Erythroblast (primary cell): ENCODE results near the gene ARHGAP26.

Source experiments
- GATA1 ChIP-seq: IDR thresholded peaks from 2 replicates; pipeline ENCODE4 v1.6.1; 2011; ENCODE audit warnings: low read depth, mild to moderate bottlenecking, control low read depth, low read length, moderate library complexity
- POLR2A ChIP-seq: IDR thresholded peaks from 2 replicates; pipeline ENCODE4 v1.6.1; 2011; ENCODE audit warnings: mild to moderate bottlenecking, low read length

DNA sequence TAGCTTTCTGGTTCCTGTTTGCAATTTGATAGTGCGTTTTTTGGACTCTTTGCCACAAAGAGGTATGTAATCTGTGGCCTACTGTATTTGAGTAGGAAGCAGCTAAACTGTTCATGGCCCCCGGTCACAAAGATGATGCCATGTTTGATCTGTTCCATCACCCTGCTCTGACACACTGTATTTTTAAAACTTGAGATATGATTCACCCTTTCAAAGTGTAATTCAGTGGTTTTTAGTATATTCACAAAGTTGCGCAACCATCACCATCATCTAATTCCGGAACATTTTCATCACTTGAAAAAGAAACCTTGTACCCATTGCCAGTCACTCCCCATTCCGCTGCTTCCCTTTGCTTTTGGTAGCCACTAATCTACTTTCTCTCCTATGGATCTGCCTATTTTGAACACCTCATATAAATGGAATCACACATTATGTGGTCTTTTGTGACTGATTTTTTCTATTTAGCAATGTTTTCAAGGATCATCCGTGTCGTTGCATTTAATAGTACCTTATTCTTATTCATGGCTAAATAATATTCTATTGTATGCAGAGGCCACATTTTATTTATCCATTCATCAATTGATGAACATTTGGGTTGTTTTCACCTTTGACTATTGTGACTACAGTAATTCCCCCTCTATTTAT, 491.7 kb downstream of the ARHGAP26 start:
- no peak for TF ChIP-seq POLR2A
- no peak for TF ChIP-seq GATA1
